ENCODE measurements around the gene PCDH9. TPM values are rescaled to one million over a fixed set of nuclear protein-coding genes. Genes with fewer than 3 reads are reported as not detected.

Gene PCDH9
- polyA plus RNA-seq, 1 experiment, result 3.3 TPM

DNA sequence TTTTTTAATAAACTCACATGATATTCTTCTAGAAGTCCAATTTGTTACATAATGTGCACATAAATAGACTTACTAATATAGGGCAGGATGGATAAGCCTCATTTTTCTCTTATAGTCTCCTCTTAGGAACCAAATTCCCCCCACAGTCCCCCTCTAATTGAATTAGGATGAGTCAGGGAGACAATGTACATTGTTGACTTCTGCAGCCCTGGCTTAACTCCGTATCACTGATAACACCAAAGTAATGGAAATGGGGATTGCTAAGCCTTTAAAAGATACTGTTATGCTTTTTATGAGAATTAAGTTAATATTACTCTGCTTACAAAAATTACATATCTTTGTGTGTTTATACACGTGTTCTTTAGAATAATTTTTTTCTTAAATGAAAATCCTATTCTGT is 5.1 kb upstream of the PCDH9 start:
- H3K4me3 ChIP-seq (ENCODE audit: low read depth, low read length), result no peak overlapping the region
- H3K9me3 ChIP-seq (ENCODE audit: control insufficient read depth, insufficient read depth, low read length), result peaks cover 3% of the 10 kb centered on the region; the same call in 1 of the 2 replicates
- DNase-seq (ENCODE audit: low read depth, low spot score), result no peak
- H3K27ac ChIP-seq (ENCODE audit: low read depth, low read length), result no peak overlapping the region
- no peaks in the 10 kb centered on the region for H3K27me3 ChIP-seq (ENCODE audit: control insufficient read depth, insufficient read depth, low read length)
- no peak for TF ChIP-seq CTCF (IDR thresholded peaks at IDR 0.05; ENCODE audit: low read depth, low read length)
- ChIA-PET CTCF (no interaction called here), POLR2A (no interaction called here)

DNA sequence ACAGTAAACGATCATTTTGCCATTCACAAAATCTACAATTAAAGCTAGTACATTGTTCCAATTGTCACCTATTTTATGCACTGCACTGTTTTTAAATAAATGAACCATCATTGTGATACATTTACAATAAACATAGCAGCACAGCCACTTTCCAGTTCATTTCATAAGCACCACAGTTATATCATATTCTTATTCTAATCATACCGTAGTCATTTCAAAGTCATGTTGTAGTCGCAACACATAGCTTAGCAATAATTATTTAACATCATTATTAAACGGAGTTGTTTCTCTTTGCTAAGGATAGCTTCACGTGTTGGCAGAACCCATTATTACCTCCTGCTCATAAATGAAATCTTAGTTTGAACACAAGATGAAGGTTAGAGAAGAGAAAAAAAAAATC is 2.2 kb upstream of the PCDH9 start:
- POLR2A ChIA-PET, result no interaction called here

DNA sequence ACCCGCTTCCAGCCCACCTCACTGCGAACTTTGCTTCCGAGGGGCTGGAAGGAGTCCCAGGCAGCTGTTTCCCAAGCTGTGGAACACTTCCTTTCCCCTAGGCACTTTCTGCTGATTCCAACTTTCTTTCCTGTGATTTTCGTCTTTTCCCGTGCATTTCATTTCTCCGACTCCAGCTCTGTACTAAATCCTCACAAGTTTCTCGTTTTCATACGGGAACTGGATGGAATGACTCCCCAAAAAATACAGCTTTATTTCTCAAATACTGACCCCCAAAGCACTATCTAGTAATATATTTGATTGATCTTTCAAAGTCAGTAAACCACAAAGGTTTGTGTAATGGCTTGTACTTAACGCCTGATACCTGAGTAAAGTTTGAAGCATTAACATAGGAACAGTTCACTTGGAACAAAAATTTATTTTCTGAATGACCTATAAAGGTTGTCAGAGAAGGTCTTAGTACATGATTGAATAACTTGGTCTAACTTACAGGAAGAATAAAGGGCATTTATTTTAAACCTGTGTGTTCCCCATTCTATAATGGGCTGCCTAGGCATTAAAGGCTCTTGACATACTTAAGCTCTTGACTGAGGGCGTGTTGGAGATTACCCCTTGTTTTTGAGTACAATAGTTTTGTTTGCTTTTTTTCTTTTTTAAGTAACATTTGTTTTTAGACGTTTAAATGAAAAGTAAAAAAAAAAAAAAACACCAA is 1.3 kb upstream of the PCDH9 start:
- Histone ChIP-seq H3K4me3 (ENCODE audit: low read depth, low read length) (peak overlapping the region; percentile 89), H3K27me3 (ENCODE audit: control insufficient read depth, insufficient read depth, low read length) (no peaks in the 10 kb centered on the region), H3K9me3 (ENCODE audit: control insufficient read depth, insufficient read depth, low read length) (peaks cover 3% of the 10 kb centered on the region; the same call in 1 of the 2 replicates), H3K27ac (ENCODE audit: low read depth, low read length) (peak overlapping the region; percentile 81)
- CTCF ChIA-PET, result interaction anchor here (0.7 to 2.6 kb wide), 3 partner anchors 9 to 744 kb away, joined by 3 to 14 read pairs (median 5); no protein-coding TSS in a partner anchor
- POLR2A ChIA-PET, result interaction anchor here (0.6 kb wide), 1 partner anchor 513 kb away, joined by 3 read pairs; no protein-coding TSS in a partner anchor
- no peak for DNase-seq (ENCODE audit: low read depth, low spot score)
- no peak for TF ChIP-seq CTCF (IDR thresholded peaks at IDR 0.05; ENCODE audit: low read depth, low read length)

More for the DNA sequence above, 2.2 kb upstream of the PCDH9 start:
- TF ChIP-seq CTCF (IDR thresholded peaks at IDR 0.05; ENCODE audit: low read depth, low read length), result no peak
- Histone ChIP-seq H3K27me3 (ENCODE audit: control insufficient read depth, insufficient read depth, low read length) (no peaks in the 10 kb centered on the region), H3K4me3 (ENCODE audit: low read depth, low read length) (no peak overlapping the region), H3K27ac (ENCODE audit: low read depth, low read length) (no peak overlapping the region), H3K9me3 (ENCODE audit: control insufficient read depth, insufficient read depth, low read length) (peaks cover 3% of the 10 kb centered on the region; the same call in 1 of the 2 replicates)
- CTCF ChIA-PET, result interaction anchor here (0.7 to 2.6 kb wide), 2 partner anchors 184 to 745 kb away, joined by 5 to 14 read pairs; no protein-coding TSS in a partner anchor
- no peak for DNase-seq (ENCODE audit: low read depth, low spot score)

DNA sequence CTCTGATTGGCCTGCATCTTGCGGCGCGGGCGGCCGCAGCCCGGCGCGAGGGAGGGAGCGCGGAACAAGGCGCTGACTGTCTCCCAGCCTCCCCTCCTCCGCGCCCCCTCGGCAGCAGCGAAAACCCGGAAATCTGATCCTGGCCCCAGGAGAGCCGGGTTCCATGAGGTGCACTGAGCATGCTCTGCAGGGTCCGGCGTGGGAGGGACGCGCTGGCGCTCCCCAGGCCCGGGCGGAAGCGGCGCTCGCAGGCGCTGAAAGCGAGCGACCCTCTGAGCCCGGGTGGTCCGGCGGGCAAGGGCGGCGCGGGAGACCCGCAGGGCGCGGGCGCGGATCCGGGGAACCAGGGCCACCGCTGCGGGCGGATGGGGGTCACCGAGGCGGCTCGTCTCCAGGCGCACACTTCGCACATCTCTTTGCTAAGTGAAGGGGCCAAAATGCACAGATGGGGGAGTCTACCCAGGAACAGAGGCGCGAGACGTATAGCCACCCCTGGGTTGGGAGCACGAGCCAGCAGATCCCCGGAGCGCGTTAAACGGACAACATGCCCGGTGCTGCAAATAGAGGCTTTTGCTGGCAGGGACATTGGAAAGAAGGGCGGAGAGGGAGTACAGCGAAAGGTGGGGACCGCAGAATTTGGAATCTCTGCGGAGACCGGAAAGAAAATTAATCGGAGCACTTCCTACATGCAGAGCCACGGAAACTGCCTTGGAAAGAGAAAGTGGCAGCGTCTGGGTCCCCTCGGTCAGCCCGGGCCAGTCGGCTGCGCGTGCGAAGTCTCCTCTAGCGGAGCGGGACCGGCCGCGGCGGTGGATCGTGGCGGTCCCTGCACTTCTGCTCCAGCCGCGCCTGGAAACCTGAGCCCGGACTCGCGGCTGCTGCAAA is 510 bp upstream of the PCDH9 start:
- peak; percentile 92 for DNase-seq (ENCODE audit: low read depth, low spot score)
- POLR2A ChIA-PET, result no interaction called here
- peak overlapping the region; percentile 89 for H3K4me3 ChIP-seq (ENCODE audit: low read depth, low read length)
- H3K27ac ChIP-seq (ENCODE audit: low read depth, low read length), result peak overlapping the region; percentile 81
- CTCF ChIA-PET, result interaction anchor here (2.6 kb wide), 1 partner anchor 186 kb away, joined by 14 read pairs; no protein-coding TSS in a partner anchor
- H3K27me3 ChIP-seq (ENCODE audit: control insufficient read depth, insufficient read depth, low read length), result no peaks in the 10 kb centered on the region
- H3K9me3 ChIP-seq (ENCODE audit: control insufficient read depth, insufficient read depth, low read length), result peaks cover 3% of the 10 kb centered on the region; the same call in 1 of the 2 replicates
- TF ChIP-seq CTCF (IDR thresholded peaks at IDR 0.05; ENCODE audit: low read depth, low read length), result no peak

All from AG04450 (cell line).